Type B pancreatic cell (in vitro differentiated cells): ENCODE data around the gene PHF11. TPM values are rescaled to one million over a fixed set of nuclear protein-coding genes. Genes with fewer than 3 reads are reported as not detected.

Experiments
- DNase-seq: peaks from one replicate; pipeline ENCODE4 v3.0.0; 2021; ENCODE audit warnings: mixed read lengths; ENCODE audit not compliant: unreplicated experiment; ENCODE audit errors: extremely low spot score
- H3K27ac Mint-ChIP-seq: 2 replicates; pipeline ENCODE4 v1.8.0; 2021; ENCODE audit warnings: mild to moderate bottlenecking, mixed read lengths
- H3K27me3 Mint-ChIP-seq: 2 replicates; pipeline ENCODE4 v1.8.0; 2021; ENCODE audit warnings: mixed read lengths
- H3K36me3 Mint-ChIP-seq: 2 replicates; pipeline ENCODE4 v1.8.0; 2021; ENCODE audit warnings: mixed read lengths
- H3K4me1 Mint-ChIP-seq: one replicate; pipeline ENCODE4 v1.8.0; 2021; ENCODE audit warnings: mixed read lengths; ENCODE audit not compliant: unreplicated experiment
- H3K4me3 Mint-ChIP-seq: 2 replicates; pipeline ENCODE4 v1.8.0; 2021; ENCODE audit warnings: mild to moderate bottlenecking, mixed read lengths
- H3K9me3 Mint-ChIP-seq: 2 replicates; pipeline ENCODE4 v1.8.0; 2021; ENCODE audit warnings: mixed read lengths
- long read RNA-seq: library from polyadenylated mRNA; unstranded; transcript quantifications from one replicate; pipeline ENCODE4 v2.0.0, GENCODE V29; 2020
- total RNA-seq: library from RNA; stranded (reverse); gene quantifications from 2 replicates; pipeline ENCODE4 v1.2.1, GENCODE V29; 2021; ENCODE audit warnings: low replicate concordance
- TF ChIP-seq, protein P1 (sequence below): fragments of 200-600 bp; sonication (generic); conservative IDR thresholded peaks from 2 replicates; pipeline ENCODE4 v1.5.0; 2021; ENCODE audit warnings: antibody characterized with exemption, mild to moderate bottlenecking

Gene PHF11
- total RNA-seq, result 18.9 and 20.7 TPM in 2 replicates
- long read RNA-seq, transcript PHF11-202 (10 exons, 1,359 nt), result major isoform, 16 of 23 reads
- long read RNA-seq, partial matches to known transcripts, result 1 of 23 reads
- long read RNA-seq, other reads (novel, unspliced or antisense), result 5 of 23 reads

DNA sequence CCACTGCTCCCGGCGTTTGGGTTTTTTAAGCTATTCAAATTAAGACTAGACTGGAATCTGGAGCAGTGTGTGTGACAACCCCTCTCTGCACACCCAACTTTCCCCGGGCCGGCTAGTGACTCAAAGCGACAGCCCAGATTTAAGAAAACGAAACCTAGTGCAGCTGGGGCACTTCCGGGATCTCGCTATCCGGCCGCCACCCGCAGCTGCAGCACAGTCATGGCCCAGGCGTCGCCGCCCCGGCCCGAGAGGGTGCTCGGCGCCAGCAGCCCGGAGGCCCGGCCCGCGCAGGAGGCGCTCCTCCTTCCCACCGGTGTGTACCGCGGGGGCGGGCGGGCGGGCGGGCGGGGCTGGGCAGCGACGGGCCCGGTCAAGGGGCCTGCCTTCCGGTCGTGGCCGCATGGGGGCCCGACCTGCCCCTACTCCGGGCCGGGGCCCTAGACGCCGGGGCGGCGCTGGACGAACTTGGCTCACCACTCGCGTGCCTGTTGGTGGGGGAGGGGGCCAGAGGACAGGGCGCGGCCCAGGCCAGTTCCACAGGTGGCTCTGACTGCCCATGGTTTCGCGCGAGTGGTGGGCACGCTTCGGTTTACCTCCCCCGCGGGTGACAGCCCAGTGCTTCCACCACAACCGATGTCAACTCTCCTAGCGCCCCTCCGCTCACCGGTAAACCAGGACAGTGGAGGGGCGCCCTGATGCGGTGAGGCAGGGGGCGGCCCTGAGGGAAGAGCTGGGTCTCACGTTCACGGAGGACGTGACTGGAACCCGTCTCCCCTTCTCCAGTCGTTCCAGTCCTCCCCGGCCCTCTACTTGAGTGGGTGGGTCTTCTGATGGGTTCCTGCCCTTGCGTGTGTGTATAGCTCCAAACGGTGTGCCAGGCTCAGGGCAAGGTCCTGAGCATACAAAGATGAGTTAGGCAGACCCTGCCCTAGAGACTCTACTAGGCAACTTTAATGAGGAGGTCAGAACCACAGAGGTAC lies at the start of gene PHF11:
TSS of gene PHF11 (plus strand) at position 171 of the 980 bp plus-strand sequence. CDS start at position 220, 49 bp downstream.
- TF ChIP-seq, protein P1, sequence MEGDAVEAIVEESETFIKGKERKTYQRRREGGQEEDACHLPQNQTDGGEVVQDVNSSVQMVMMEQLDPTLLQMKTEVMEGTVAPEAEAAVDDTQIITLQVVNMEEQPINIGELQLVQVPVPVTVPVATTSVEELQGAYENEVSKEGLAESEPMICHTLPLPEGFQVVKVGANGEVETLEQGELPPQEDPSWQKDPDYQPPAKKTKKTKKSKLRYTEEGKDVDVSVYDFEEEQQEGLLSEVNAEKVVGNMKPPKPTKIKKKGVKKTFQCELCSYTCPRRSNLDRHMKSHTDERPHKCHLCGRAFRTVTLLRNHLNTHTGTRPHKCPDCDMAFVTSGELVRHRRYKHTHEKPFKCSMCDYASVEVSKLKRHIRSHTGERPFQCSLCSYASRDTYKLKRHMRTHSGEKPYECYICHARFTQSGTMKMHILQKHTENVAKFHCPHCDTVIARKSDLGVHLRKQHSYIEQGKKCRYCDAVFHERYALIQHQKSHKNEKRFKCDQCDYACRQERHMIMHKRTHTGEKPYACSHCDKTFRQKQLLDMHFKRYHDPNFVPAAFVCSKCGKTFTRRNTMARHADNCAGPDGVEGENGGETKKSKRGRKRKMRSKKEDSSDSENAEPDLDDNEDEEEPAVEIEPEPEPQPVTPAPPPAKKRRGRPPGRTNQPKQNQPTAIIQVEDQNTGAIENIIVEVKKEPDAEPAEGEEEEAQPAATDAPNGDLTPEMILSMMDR, result peak; percentile 56
- peaks cover 7% of the 10 kb centered on the region for H3K36me3 Mint-ChIP-seq
- no peaks in the 10 kb centered on the region for H3K27me3 Mint-ChIP-seq
- peak within 1 kb of the TSS; percentile 92 for H3K4me3 Mint-ChIP-seq
- H3K4me1 Mint-ChIP-seq, result no peaks in the 10 kb centered on the region
- DNase-seq, result peak; percentile 75
- no peaks in the 10 kb centered on the region for H3K9me3 Mint-ChIP-seq
- peak within 1 kb of the TSS; percentile 95 for H3K27ac Mint-ChIP-seq

DNA sequence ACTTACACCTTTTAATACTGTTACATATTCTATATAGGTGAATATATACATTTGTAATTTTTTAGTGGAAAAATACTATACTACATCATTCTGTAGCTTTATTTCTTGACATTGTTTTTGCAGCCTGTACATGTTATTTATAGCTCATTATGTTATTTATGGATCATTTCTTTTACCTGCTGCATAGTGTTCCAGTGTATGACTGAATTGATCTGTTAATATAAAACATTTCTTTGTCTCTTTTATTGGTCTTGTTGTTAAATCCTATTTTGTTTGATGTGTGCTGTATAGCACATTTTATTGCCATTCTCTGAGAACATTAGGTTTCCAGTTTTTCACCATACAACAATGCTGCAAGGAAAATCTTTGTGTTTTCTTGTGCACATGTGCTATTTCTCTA lies 49.3 kb upstream of the PHF11 start:
- peak overlapping the region; percentile 79 for H3K4me3 Mint-ChIP-seq

DNA sequence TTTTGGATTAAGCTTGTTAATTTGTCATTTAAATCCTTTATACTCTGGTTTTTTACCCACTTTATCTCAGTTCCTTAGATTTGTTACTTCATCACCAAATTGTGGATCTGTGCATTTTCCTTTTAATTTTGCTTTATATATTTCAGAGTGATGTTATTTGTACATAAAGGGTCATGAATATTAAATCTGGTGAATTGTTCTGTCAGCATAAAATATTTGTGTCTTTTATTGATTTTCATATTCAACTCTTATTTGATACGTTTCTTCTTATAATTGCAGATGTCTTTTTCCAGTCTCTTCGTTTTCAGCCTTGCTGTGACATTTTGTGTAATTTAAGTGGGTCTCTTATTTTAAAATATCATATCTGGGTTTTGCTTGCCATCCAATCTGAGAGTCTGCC lies 47.0 kb upstream of the PHF11 start:
- H3K9me3 Mint-ChIP-seq, result no peaks in the 10 kb centered on the region
- H3K27me3 Mint-ChIP-seq, result no peaks in the 10 kb centered on the region
- H3K4me1 Mint-ChIP-seq, result peaks cover 18% of the 10 kb centered on the region
- no peak overlapping the region for H3K4me3 Mint-ChIP-seq
- H3K36me3 Mint-ChIP-seq, result peaks cover 6% of the 10 kb centered on the region
- H3K27ac Mint-ChIP-seq, result no peak overlapping the region
- TF ChIP-seq, protein P1, result no peak
- no peak for DNase-seq

More for the DNA sequence above, 49.3 kb upstream of the PHF11 start:
- Mint-ChIP-seq H3K36me3 (no peaks in the 10 kb centered on the region), H3K27me3 (no peaks in the 10 kb centered on the region), H3K27ac (peak overlapping the region; percentile 44), H3K4me1 (peaks cover 18% of the 10 kb centered on the region), H3K9me3 (no peaks in the 10 kb centered on the region)
- TF ChIP-seq, protein P1, result no peak
- no peak for DNase-seq

DNA sequence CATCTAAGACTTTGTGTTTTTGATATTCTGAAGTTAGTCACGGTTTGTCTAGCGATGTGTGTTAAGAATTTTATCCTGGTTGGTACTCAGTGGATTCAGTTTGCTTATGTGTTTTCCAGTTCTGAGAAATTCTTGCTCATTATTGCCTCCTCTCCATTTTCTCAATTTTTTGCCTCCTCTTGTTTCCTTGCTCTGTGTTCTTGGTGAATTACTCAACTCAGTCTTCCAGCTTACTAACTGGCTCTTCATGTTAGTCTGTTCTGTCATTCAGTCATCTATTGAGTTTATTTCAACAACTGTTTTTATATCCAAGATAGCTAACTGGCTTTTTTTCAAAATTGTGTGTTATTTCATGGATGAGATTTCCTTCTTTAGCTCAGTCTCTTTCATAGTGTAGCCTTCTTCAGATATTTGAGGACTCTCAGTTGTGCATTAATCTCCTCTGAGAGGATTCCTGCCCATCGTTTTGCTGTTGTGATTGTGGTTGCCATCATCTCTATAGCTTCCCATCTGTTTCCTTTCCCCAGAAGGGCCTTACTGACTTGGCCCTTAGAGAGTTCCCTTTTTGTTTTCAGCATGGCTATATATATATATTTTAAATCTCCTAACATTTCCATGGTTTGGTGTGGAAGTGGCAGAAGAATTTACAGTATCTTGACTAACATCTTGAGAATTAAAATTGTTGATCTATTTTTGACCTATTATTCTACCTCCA lies 45.5 kb upstream of the PHF11 start:
- no peak overlapping the region for H3K4me3 Mint-ChIP-seq

More for the DNA sequence above, 45.5 kb upstream of the PHF11 start:
- Mint-ChIP-seq H3K4me1 (peaks cover 14% of the 10 kb centered on the region), H3K9me3 (no peaks in the 10 kb centered on the region), H3K27me3 (no peaks in the 10 kb centered on the region), H3K36me3 (peaks cover 8% of the 10 kb centered on the region), H3K27ac (no peak overlapping the region)
- TF ChIP-seq, protein P1, result no peak
- DNase-seq, result no peak
